HCT116 (cell line): ENCODE measurements around the gene OR8G1. TPM values are rescaled to one million over a fixed set of nuclear protein-coding genes. Genes with fewer than 3 reads are reported as not detected.

Experiments
- ATAC-seq: fragments of 200-7000 bp; cut with Tn5 transposase; 2 replicates; pipeline ENCODE4 v1.9.1; 2020; ENCODE audit warnings: mild to moderate bottlenecking, moderate library complexity
- Bru-seq: library from RNA; stranded (reverse); fragments of 400-500 nt; gene quantifications from one replicate; lab custom pipeline; 2021; lab: Mats Ljungman, UMichigan
- BruChase-seq, 2 experiments: library from RNA; stranded (reverse); fragments of 400-500 nt; gene quantifications; one replicate each; lab custom pipeline; 2021; lab: Mats Ljungman, UMichigan
- BruUV-seq: library from RNA; stranded (reverse); fragments of 400-500 nt; replicated peaks from 2 replicates; lab custom pipeline; 2021; lab: Mats Ljungman, UMichigan
- CTCF ChIA-PET: fragments of 300-600 bp; sonication (Branson Sonifier 250); formaldehyde crosslinking; loops from one replicate; lab custom pipeline; 2021; ENCODE audit warnings: antibody characterized with exemption; lab: Charles Lee
- POLR2A ChIA-PET: fragments of 300-600, 350-600 bp; sonication (Branson Sonifier 250); formaldehyde crosslinking; loops from one replicate; lab custom pipeline; 2021; ENCODE audit warnings: antibody characterized with exemption; lab: Charles Lee
- RAD21 ChIA-PET, 2 experiments: fragments of 300-600 bp; sonication (Branson Sonifier 250); formaldehyde crosslinking; loops; one replicate each; lab custom pipeline; 2023; ENCODE audit warnings: low total read pairs in 2 of 2; ENCODE audit not compliant: uncharacterized antibody in 2 of 2, unreplicated experiment in 2 of 2, low non-redundant PET in 1 of 2; lab: Charles Lee
- DNase-seq: peaks from one replicate; pipeline ENCODE4 v3.0.0-alpha.2; 2010; ENCODE audit warnings: low read depth, low spot score
- H2AFZ ChIP-seq: fragments of 200-600 bp; shearing (Covaris generic), sonication (generic); 2 replicates; pipeline ENCODE4 v1.6.1; 2017; ENCODE audit warnings: low read depth, mixed run types, mixed read lengths, antibody characterized with exemption, low read length; ENCODE audit not compliant: poor library complexity, severe bottlenecking
- H3K27ac ChIP-seq: 2 replicates; pipeline ENCODE4 v1.5.1; 2012; ENCODE audit warnings: low read depth, low read length
- H3K27me3 ChIP-seq: fragments of 200-600 bp; sonication (generic); 2 replicates; pipeline ENCODE4 v1.6.1; 2016; ENCODE audit warnings: mixed run types, low read length, mixed read lengths; ENCODE audit not compliant: insufficient read depth
- H3K36me3 ChIP-seq, 2 experiments: fragments of 200-500 bp in 1 of 2; fragments of 200-600 bp in 1 of 2; sonication (Bioruptor generic) in 1 of 2; sonication (generic) in 1 of 2; 2 replicates each; pipeline versions ENCODE4 v1.5.1 to v1.6.1; 2014 to 2016; ENCODE audit warnings: low read length in 2 of 2, inconsistent platforms in 1 of 2, mixed read lengths in 1 of 2, mixed run types in 1 of 2; ENCODE audit not compliant: insufficient read depth in 2 of 2, control insufficient read depth in 1 of 2
- H3K4me1 ChIP-seq, 2 experiments: fragments of 200-600 bp in 1 of 2; sonication (generic) in 1 of 2; 2 replicates each; pipeline versions ENCODE4 v1.5.1 to v1.6.1; 2012 to 2017; ENCODE audit warnings: low read length in 2 of 2, inconsistent platforms in 1 of 2, mild to moderate bottlenecking in 1 of 2, mixed read lengths in 1 of 2, mixed run types in 1 of 2, moderate library complexity in 1 of 2; ENCODE audit not compliant: insufficient read depth in 2 of 2, control insufficient read depth in 1 of 2
- H3K4me2 ChIP-seq: fragments of 200-600 bp; sonication (generic); 2 replicates; pipeline ENCODE4 v1.6.1; 2017; ENCODE audit warnings: mixed run types, low read length, mixed read lengths
- H3K4me3 ChIP-seq, 2 experiments: fragments of 200-600 bp in 1 of 2; sonication (generic) in 1 of 2; replicated peaks in 1 of 2; 2 replicates each; pipeline ENCODE4 v1.5.1; 2011 to 2016; ENCODE audit warnings: low read length in 2 of 2, control low read depth in 1 of 2, low read depth in 1 of 2, mild to moderate bottlenecking in 1 of 2, mixed read lengths in 1 of 2, mixed run types in 1 of 2
- H3K79me2 ChIP-seq: fragments of 200-600 bp; sonication (generic); 2 replicates; pipeline ENCODE4 v1.6.1; 2017; ENCODE audit warnings: mild to moderate bottlenecking, mixed run types, low read length, moderate library complexity, mixed read lengths; ENCODE audit not compliant: insufficient read depth
- H3K9ac ChIP-seq: fragments of 200-600 bp; sonication (generic); 2 replicates; pipeline ENCODE4 v1.6.1; 2016; ENCODE audit warnings: low read length, mixed read lengths
- H3K9me2 ChIP-seq: fragments of 200-600 bp; sonication (generic), shearing (Covaris generic); 2 replicates; pipeline ENCODE4 v1.6.1; 2017; ENCODE audit warnings: mixed run types, mild to moderate bottlenecking, moderate library complexity; ENCODE audit not compliant: insufficient read depth
- H3K9me3 ChIP-seq, 2 experiments: fragments of 200-500 bp in 1 of 2; fragments of 200-600 bp in 1 of 2; sonication (Bioruptor generic) in 1 of 2; sonication (generic) in 1 of 2; 2 replicates each; pipeline ENCODE4 v1.6.1; 2014 to 2017; ENCODE audit warnings: low read length in 2 of 2, mixed read lengths in 2 of 2, inconsistent platforms in 1 of 2, low read depth in 1 of 2, mild to moderate bottlenecking in 1 of 2, mixed run types in 1 of 2, moderate library complexity in 1 of 2; ENCODE audit not compliant: control insufficient read depth in 1 of 2, insufficient read depth in 1 of 2
- H4K20me1 ChIP-seq: fragments of 200-600 bp; sonication (generic), shearing (Covaris generic); 2 replicates; pipeline ENCODE4 v1.6.1; 2017; ENCODE audit warnings: mixed run types, mild to moderate bottlenecking, moderate library complexity; ENCODE audit not compliant: insufficient read depth
- CBX3 ChIP-seq: IDR thresholded peaks from 2 replicates; pipeline ENCODE4 v1.6.1; 2012; ENCODE audit warnings: low read depth
- EGR1 ChIP-seq: IDR thresholded peaks from 2 replicates; pipeline ENCODE4 v1.6.1; 2012; ENCODE audit warnings: low read depth
- ELF1 ChIP-seq: IDR thresholded peaks from 2 replicates; pipeline ENCODE4 v1.6.1; 2012; ENCODE audit warnings: low read depth, borderline replicate concordance
- EZH2phosphoT487 ChIP-seq: fragments of 200-600 bp; IDR thresholded peaks from 2 replicates; pipeline ENCODE4 v1.6.1; 2018; ENCODE audit warnings: antibody characterized with exemption, borderline replicate concordance
- FOSL1 ChIP-seq: IDR thresholded peaks from 2 replicates; pipeline ENCODE4 v1.6.1; 2012; ENCODE audit warnings: low read depth
- POLR2AphosphoS5 ChIP-seq: IDR thresholded peaks from 2 replicates; pipeline ENCODE4 v1.6.1; 2011; ENCODE audit warnings: mild to moderate bottlenecking, low read depth, low read length, moderate library complexity
- RAD21 ChIP-seq: IDR thresholded peaks from 2 replicates; pipeline ENCODE4 v1.6.1; 2012; ENCODE audit warnings: low read depth, mild to moderate bottlenecking
- SP1 ChIP-seq: IDR thresholded peaks from 2 replicates; pipeline ENCODE4 v1.6.1; 2012; ENCODE audit warnings: low read depth
- SRF ChIP-seq: IDR thresholded peaks from 2 replicates; pipeline ENCODE4 v1.6.1; 2012; ENCODE audit warnings: low read depth
- ZFX ChIP-seq: fragments of 450-650 bp; IDR thresholded peaks from 2 replicates; pipeline ENCODE4 v1.6.1; 2017
- intact Hi-C: fragments of 100-400 bp; cut with micrococcal nuclease; formaldehyde crosslinking; loops from 2 replicates; pipeline ENCODE4 v1.10.0; 2022
- long read RNA-seq: library from polyadenylated mRNA; unstranded; transcript quantifications from one replicate; pipeline ENCODE4 v2.0.0, GENCODE V29; 2021; ENCODE audit not compliant: unreplicated experiment
- polyA plus RNA-seq: library from polyadenylated mRNA; unstranded; fragments of >200 nt; gene quantifications from 2 replicates; pipeline ENCODE4 v1.2.1, GENCODE V29; 2012; ENCODE audit warnings: missing spikeins
- total RNA-seq: library from RNA; stranded (reverse); gene quantifications from one replicate; pipeline ENCODE4 v1.2.1, GENCODE V29; 2021; ENCODE audit not compliant: unreplicated experiment
- TF ChIP-seq, protein P1 (sequence below): IDR thresholded peaks from 2 replicates; pipeline ENCODE4 v1.6.1; 2011; ENCODE audit warnings: mild to moderate bottlenecking, low read length, moderate library complexity; ENCODE audit not compliant: insufficient replicate concordance; ENCODE audit errors: extremely low read depth
- TF ChIP-seq, protein P2 (sequence below), 3 experiments: fragments of 200-600 bp in 1 of 3; sonication (generic) in 1 of 3; IDR thresholded peaks in 2 of 3; conservative IDR thresholded peaks in 1 of 3; 2 replicates each; pipeline ENCODE4 v1.5.1; 2012 to 2017; ENCODE audit warnings: low read depth in 2 of 3, low read length in 2 of 3, antibody characterized with exemption in 1 of 3, borderline replicate concordance in 1 of 3, control low read depth in 1 of 3, mild to moderate bottlenecking in 1 of 3, mixed read lengths in 1 of 3, mixed run types in 1 of 3, moderate library complexity in 1 of 3; ENCODE audit not compliant: insufficient read depth in 1 of 3
- TF ChIP-seq, protein P3 (sequence below): IDR thresholded peaks from 2 replicates; pipeline ENCODE4 v1.6.1; 2012
- TF ChIP-seq, protein P4 (sequence below): IDR thresholded peaks from 2 replicates; pipeline ENCODE4 v1.6.1; 2012

Gene OR8G1, protein sequence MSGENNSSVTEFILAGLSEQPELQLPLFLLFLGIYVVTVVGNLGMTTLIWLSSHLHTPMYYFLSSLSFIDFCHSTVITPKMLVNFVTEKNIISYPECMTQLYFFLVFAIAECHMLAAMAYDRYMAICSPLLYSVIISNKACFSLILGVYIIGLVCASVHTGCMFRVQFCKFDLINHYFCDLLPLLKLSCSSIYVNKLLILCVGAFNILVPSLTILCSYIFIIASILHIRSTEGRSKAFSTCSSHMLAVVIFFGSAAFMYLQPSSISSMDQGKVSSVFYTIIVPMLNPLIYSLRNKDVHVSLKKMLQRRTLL
- total RNA-seq (not detected), Bru-seq, nascent RNA (not detected), BruChase-seq, experiment 1, labeled RNA remaining after a 6-hour chase (not detected), BruChase-seq, experiment 2, labeled RNA remaining after a 2-hour chase (not detected)
- polyA plus RNA-seq, result not detected in 2 replicates
- long read RNA-seq, result 0 reads

DNA sequence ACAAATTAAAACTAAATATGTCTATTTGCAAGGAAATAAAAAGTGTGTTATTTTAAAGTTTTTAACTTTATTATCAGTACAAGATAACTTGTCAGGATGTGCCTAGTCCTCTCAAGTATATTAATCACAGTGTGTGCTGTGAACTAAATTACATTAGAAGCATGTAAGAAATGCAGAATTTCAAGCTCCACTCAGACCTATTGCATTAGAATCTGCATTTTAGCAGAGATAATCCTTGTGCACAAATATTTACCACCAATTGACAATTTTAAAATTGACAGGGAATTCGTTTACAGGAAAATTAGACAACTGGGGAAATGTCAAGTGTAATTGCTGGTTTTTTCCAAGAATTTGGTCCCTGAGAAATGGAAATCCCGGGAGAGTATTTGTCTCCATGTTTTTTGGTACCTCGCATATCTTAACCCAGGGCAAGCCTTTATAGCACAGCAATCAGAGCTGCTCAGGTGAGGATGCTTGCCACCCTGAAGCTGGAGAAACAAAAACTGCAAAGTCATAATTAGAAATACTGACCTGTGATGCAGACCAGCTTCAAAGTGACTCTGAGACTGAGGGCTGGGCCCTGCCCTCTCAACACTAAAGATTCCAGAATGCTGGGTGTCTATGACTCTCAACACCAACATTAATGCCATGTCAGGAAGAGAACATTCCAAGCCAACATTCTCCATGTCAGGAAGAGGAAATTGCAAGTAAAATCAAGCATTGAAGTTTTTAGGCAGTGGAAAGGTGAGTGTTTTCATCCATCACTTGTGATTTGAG is at the start of gene OR8G1:
Gene OR8G1, plus strand, starts transcription at position 475 of the 777 bp plus-strand sequence. CDS start 8,581 bp downstream, outside the sequence.
- ATAC-seq, result no peak
- TF ChIP-seq ELF1, result no peak
- TF ChIP-seq, protein P1, sequence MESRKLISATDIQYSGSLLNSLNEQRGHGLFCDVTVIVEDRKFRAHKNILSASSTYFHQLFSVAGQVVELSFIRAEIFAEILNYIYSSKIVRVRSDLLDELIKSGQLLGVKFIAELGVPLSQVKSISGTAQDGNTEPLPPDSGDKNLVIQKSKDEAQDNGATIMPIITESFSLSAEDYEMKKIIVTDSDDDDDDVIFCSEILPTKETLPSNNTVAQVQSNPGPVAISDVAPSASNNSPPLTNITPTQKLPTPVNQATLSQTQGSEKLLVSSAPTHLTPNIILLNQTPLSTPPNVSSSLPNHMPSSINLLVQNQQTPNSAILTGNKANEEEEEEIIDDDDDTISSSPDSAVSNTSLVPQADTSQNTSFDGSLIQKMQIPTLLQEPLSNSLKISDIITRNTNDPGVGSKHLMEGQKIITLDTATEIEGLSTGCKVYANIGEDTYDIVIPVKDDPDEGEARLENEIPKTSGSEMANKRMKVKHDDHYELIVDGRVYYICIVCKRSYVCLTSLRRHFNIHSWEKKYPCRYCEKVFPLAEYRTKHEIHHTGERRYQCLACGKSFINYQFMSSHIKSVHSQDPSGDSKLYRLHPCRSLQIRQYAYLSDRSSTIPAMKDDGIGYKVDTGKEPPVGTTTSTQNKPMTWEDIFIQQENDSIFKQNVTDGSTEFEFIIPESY, result no peak
- no peak for TF ChIP-seq ZFX
- TF ChIP-seq SRF, result no peak
- no peak for TF ChIP-seq EZH2phosphoT487
- TF ChIP-seq, protein P2, sequence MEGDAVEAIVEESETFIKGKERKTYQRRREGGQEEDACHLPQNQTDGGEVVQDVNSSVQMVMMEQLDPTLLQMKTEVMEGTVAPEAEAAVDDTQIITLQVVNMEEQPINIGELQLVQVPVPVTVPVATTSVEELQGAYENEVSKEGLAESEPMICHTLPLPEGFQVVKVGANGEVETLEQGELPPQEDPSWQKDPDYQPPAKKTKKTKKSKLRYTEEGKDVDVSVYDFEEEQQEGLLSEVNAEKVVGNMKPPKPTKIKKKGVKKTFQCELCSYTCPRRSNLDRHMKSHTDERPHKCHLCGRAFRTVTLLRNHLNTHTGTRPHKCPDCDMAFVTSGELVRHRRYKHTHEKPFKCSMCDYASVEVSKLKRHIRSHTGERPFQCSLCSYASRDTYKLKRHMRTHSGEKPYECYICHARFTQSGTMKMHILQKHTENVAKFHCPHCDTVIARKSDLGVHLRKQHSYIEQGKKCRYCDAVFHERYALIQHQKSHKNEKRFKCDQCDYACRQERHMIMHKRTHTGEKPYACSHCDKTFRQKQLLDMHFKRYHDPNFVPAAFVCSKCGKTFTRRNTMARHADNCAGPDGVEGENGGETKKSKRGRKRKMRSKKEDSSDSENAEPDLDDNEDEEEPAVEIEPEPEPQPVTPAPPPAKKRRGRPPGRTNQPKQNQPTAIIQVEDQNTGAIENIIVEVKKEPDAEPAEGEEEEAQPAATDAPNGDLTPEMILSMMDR (IDR thresholded peaks at IDR 0.05 in 2 of 3, conservative IDR thresholded peaks at IDR 0.05 in 1 of 3; ENCODE audit: borderline replicate concordance in 1 of 3, insufficient read depth in 1 of 3, low read depth in 2 of 3, low read length in 2 of 3), result no peak
- TF ChIP-seq, protein P3, sequence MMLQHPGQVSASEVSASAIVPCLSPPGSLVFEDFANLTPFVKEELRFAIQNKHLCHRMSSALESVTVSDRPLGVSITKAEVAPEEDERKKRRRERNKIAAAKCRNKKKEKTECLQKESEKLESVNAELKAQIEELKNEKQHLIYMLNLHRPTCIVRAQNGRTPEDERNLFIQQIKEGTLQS, result no peak
- no peak for TF ChIP-seq RAD21
- TF ChIP-seq EGR1, result no peak
- no peak for TF ChIP-seq SP1
- TF ChIP-seq CBX3, result no peak
- TF ChIP-seq, protein P4, sequence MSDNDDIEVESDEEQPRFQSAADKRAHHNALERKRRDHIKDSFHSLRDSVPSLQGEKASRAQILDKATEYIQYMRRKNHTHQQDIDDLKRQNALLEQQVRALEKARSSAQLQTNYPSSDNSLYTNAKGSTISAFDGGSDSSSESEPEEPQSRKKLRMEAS, result no peak
- no peak for TF ChIP-seq FOSL1
- TF ChIP-seq POLR2AphosphoS5, result no peak
- BruUV-seq, result no TSS peak
- Histone ChIP-seq H3K4me1 (no peaks in the 10 kb centered on the region), H3K4me3 (no peak within 1 kb of the TSS), H2AFZ (no peak within 1 kb of the TSS), H4K20me1 (no peaks in the 10 kb centered on the region), H3K4me2 (no peak within 1 kb of the TSS), H3K27ac (no peak within 1 kb of the TSS), H3K9me2 (no peaks in the 10 kb centered on the region), H3K79me2 (no peaks in the 10 kb centered on the region), H3K27me3 (peaks cover 11% of the 10 kb centered on the region; the same call in 1 of the 2 replicates), H3K9ac (no peak within 1 kb of the TSS), H3K36me3 (no peaks in the 10 kb centered on the region), H3K9me3 (no peaks in the 10 kb centered on the region)
- ChIA-PET CTCF (no interaction called here), RAD21 (no interaction called here), POLR2A (no interaction called here)
- intact Hi-C loops, result no loop called here
- no peak for DNase-seq
